Measurements from ENCODE around the gene PRRT1. TPM values are rescaled to one million over a fixed set of nuclear protein-coding genes. Genes with fewer than 3 reads are reported as not detected.

Gene PRRT1
- total and polyA plus RNA-seq, 5 experiments from 2014 or later = 1.2 to 5.6 (median 3.6) TPM

DNA sequence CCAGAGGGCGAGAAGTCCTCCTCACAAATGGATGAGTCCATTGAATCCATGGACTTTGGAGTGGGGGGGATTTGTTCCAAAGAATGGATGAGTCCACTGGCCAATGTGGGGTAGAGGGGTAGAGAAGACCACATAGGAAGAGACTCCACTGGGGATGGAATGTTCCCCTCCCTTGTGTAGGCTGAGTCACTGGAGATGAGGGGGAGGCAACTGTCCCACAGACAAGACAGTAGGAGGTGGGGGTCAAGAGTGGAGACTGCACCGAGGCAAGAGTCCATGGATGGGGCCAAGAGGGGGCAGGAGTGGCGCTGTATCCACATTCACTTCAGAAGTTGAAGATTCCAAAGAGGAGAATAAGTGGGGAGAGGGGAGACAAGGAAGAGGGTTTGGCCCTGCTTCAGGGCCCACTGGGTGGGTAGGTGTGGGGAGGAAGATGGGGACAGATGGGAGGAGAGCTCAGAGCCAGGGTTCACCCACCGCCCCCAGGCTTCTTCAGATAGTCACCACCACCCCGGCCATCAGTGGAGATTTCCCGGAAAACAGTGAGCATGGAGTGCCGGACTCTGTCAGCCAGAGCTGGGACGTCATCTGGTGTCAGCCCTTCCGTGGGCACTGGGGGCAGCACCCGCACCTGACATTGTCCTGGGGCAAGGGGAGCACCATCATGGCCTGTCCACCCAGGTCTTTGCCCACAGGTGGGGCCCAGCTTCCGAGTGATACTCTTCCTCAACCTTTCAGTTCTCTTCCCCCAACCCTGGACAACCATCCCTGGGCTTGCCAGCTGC lies 17.3 kb upstream of the PRRT1 start:
- ATAC-seq = no peak
- Mint-ChIP-seq H3K27ac (peak overlapping the region in 3 of 10 donors; percentile 36 to 55 (median 44)), H3K9me3 (no peaks in the 10 kb centered on the region), H3K36me3 (peaks cover 0 to 49% (median 5%) of the 10 kb centered on the region in 3 donors), H3K4me1 (peaks cover 18 to 54% (median 30%) of the 10 kb centered on the region in 4 donors), H3K4me3 (no peak overlapping the region), H3K27me3 (no peaks in the 10 kb centered on the region)
- POLR2A ChIA-PET = interaction anchor here (0.6 to 1.8 kb wide), 4 partner anchors 14 to 85 kb away, joined by 3 to 5 read pairs (median 3); no protein-coding TSS in a partner anchor
- peak in 1 of 10 donors; percentile 45 for DNase-seq

DNA sequence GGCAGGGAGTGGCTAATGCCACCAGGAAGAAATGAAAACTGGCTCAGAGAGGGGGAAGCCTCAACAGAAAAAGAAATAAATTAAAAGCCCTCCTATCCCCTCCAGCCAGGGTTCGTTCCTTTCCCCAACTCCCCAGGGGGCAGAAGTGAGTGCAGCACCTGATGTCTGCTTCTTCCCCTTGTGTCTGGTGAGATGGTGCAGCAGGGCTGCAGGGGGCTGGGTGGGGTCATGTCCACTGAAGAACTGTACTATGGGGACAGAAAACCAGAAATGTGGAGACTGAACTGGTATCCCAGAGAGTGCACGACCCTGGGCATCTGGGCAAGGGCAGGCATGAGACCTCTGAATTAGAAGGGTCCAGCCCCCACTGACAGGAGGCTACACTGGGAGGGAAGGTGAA lies 16.6 kb upstream of the PRRT1 start:
- Mint-ChIP-seq H3K9me3 (no peaks in the 10 kb centered on the region), H3K4me1 (peaks cover 12 to 48% (median 24%) of the 10 kb centered on the region in 4 donors), H3K4me3 (no peak overlapping the region), H3K27me3 (no peaks in the 10 kb centered on the region), H3K36me3 (peaks cover 0 to 49% (median 5%) of the 10 kb centered on the region in 3 donors), H3K27ac (peak overlapping the region in 3 of 10 donors; percentile 36 to 44 (median 43))
- POLR2A ChIA-PET = no interaction called here
- ATAC-seq (no peak), DNase-seq (peak in 1 of 10 donors; percentile 27)

DNA sequence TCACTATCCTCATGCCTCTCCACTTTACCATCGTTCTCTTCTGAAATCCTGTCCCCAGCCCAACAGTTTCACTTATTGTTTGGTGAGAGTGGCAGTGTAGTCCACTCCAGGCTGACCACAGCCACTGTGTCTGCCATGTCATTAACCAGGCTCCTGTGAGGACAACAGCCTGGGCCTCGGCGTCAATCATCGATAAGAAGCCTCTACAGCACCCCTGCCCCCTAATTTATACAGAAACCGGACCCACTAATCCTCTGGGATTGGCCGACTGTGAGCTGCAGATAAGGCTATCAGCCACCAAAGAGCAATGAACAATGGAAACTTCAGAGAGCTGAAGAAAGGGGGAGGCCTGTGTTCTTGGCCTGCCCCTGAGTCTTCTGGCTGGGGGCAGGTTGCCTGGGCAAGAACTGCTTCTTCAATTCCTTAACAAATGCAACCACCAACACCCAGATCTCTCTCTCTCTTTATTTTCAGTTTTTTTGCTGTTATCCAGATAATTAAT lies 16.1 kb upstream of the PRRT1 start:
- ATAC-seq (no peak), DNase-seq (peak in 1 of 10 donors; percentile 36)
- no peaks in the 10 kb centered on the region for H3K27me3 Mint-ChIP-seq
- H3K4me1 Mint-ChIP-seq = peaks cover 7 to 43% (median 19%) of the 10 kb centered on the region in 4 donors
- POLR2A ChIA-PET = no interaction called here
- H3K36me3 Mint-ChIP-seq = peaks cover 0 to 54% (median 5%) of the 10 kb centered on the region in 3 donors
- H3K27ac Mint-ChIP-seq = peak overlapping the region in 8 of 10 donors; percentile 18 to 74 (median 58)
- H3K4me3 Mint-ChIP-seq = no peak overlapping the region
- no peaks in the 10 kb centered on the region for H3K9me3 Mint-ChIP-seq

DNA sequence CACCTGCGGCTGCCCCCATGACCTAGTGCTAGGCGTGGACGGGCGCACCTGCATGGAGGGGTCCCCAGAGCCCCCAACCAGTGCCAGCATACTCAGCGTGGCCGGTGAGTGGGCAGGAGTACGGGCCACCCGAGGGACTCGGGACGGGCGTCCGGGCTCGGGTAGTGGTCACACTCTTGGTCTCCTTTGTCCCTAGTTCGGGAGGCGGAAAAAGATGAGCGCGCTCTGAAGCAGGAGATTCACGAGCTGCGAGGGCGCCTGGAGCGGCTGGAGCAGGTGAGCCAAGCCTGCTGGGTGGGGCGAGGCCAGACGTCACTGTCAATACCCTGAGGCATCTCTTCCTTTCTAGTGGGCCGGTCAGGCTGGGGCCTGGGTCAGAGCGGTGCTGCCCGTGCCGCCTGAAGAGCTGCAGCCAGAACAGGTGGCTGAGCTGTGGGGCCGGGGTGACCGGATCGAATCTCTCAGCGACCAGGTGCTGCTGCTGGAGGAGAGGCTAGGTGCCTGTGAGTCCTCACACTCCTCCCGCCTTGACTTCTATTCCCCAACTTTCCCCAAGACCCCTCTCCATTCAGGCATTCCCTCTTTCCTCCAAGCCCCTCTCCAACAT lies 15.5 kb upstream of the PRRT1 start:
- H3K36me3 Mint-ChIP-seq = peaks cover 0 to 58% (median 5%) of the 10 kb centered on the region in 3 donors
- POLR2A ChIA-PET = no interaction called here
- no peaks in the 10 kb centered on the region for H3K27me3 Mint-ChIP-seq
- peaks cover 3 to 39% (median 16%) of the 10 kb centered on the region in 4 donors for H3K4me1 Mint-ChIP-seq
- DNase-seq (peak in 1 of 10 donors; percentile 44), ATAC-seq (no peak)
- no peak overlapping the region for H3K4me3 Mint-ChIP-seq
- H3K27ac Mint-ChIP-seq = peak overlapping the region in 3 of 10 donors; percentile 63 to 74 (median 66)
- H3K9me3 Mint-ChIP-seq = no peaks in the 10 kb centered on the region

DNA sequence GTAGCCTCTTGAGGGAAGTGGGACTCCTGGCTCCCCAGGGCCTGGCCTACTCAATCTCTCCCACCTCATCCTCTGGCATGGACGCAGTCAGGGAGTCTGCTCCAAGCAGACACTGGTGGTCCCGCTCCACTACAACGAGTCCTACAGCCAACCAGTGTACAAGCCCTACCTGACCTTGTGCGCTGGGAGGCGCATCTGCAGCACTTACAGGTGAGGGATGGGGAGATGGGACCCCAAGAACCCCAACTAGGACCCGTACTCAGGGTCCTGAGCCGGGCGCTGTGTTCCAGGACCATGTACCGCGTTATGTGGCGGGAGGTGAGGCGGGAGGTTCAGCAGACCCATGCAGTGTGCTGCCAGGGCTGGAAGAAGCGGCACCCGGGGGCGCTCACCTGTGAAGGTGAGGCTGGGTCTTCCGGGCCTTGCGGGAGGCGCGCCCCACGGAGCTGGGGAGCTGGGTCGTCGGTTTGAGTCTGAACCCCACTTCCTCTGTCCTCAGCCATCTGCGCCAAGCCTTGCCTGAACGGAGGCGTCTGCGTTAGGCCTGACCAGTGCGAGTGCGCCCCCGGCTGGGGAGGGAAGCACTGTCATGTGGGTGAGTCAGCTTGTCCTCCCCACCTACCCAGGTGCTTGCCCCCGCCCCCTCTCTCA lies 14.8 kb upstream of the PRRT1 start:
- DNase-seq = peak in 1 of 10 donors; percentile 58
- H3K36me3 Mint-ChIP-seq = peaks cover 0 to 61% (median 5%) of the 10 kb centered on the region in 3 donors
- peak overlapping the region in 1 of 10 donors; percentile 75 for H3K27ac Mint-ChIP-seq
- POLR2A ChIA-PET = interaction anchor here (0.6 kb wide), 1 partner anchor 19 kb away, joined by 3 read pairs; no protein-coding TSS in a partner anchor
- no peaks in the 10 kb centered on the region for H3K9me3 Mint-ChIP-seq
- H3K27me3 Mint-ChIP-seq = no peaks in the 10 kb centered on the region
- peaks cover 3 to 39% (median 16%) of the 10 kb centered on the region in 4 donors for H3K4me1 Mint-ChIP-seq
- no peak for ATAC-seq
- no peak overlapping the region for H3K4me3 Mint-ChIP-seq

DNA sequence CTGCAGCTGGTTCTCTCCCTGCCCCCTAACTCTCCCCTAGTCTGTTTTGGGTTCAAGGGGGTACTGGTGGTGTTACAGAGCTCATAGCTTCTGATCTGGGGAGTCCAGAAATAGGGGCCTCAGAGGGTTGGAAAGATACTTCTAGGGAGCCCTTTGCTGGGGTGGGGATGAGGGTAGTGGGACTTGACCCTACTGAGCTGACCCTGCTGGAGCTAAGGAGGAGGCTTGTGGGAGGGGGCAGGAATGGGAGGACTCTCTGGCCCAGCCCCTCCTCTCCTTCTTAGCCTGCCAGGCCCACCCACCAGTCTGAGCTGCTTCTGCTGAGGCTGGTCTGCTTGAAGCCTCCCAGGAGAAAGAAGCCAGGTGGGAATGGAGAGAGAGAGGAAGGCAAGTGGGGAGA lies 12.6 kb upstream of the PRRT1 start, which contains the start of gene EGFL8:
TSS of gene EGFL8 (plus strand) at position 301 of the 400 bp plus-strand sequence. CDS start 1,571 bp downstream, outside the sequence.
- Mint-ChIP-seq H3K4me1 (peaks cover 0 to 17% (median 6%) of the 10 kb centered on the region in 4 donors), H3K27ac (peak within 1 kb of the TSS in 6 of 10 donors; percentile 27 to 73 (median 50)), H3K36me3 (peaks cover 0 to 50% (median 0%) of the 10 kb centered on the region in 3 donors), H3K4me3 (no peak within 1 kb of the TSS), H3K9me3 (no peaks in the 10 kb centered on the region), H3K27me3 (no peaks in the 10 kb centered on the region)
- DNase-seq = peak in 1 of 10 donors; percentile 46
- ATAC-seq = no peak
- POLR2A ChIA-PET = interaction anchor here (0.7 to 1.8 kb wide), 5 partner anchors 12 to 54 kb away, joined by 3 to 10 read pairs (median 3); partner anchors contain the start of genes AGPAT1 and PBX2

DNA sequence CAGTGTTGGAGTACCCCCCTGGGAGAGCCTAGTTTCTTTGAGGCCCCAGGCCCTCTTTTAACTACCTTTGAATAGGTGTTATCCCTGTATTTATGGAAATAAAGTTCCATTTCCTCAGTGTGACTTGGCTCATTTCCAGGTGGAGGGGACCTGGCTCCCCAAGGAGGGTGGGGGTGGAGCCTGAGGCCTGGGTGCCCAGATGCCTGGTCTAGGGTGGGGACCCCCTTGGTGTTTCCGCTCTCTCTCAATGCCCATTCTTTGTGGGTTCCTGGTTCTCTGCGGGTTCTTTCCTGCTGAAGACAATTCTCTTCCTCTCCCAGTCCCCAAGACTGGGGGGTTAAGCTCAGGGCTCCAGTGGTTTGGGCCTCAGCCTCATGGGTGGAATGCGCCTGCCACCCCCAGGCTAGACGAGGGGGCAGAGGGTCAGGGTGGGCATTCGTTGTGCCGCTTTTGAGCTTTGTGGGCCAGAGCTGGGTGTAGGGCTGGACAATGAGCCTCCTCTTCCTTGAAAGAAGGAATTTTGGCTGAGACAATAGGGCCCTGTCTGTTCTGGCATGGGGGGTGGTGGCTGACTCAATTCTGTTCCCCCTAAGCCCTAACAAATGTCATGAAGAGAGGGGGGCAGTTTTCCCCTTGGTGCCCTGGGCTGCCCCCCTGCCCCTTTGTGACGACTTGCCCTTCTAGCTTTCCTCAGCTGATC lies 12.0 kb upstream of the PRRT1 start:
- POLR2A ChIA-PET = interaction anchor here (0.7 to 1.8 kb wide), 4 partner anchors 13 to 32 kb away, joined by 3 to 10 read pairs (median 3); partner anchors contain the start of genes AGPAT1 and PBX2
- Mint-ChIP-seq H3K27me3 (no peaks in the 10 kb centered on the region), H3K9me3 (no peaks in the 10 kb centered on the region), H3K36me3 (peaks cover 0 to 49% (median 0%) of the 10 kb centered on the region in 3 donors), H3K27ac (peak overlapping the region in 3 of 10 donors; percentile 27 to 53 (median 47)), H3K4me1 (peaks cover 0 to 14% (median 4%) of the 10 kb centered on the region in 4 donors), H3K4me3 (no peak overlapping the region)
- DNase-seq (peak in 1 of 10 donors; percentile 7), ATAC-seq (no peak)

DNA sequence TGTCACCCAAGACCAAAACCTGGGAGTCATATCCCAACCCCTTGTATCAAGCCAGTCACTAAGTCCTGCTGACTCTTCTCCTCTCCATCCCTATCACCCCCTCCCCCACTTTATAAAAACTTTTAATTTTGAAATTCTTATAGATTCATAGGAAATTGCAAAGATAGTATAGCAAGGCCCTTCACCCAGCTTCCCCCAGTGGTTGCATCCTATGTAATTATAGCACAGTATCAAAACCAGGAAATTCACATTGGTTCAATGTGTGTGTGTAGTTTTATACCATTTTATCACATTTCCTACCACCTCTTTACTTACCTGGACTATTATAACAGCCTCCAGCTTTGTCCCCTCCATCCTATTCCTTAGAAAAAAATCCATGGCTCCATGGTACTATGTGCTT lies 6.3 kb upstream of the PRRT1 start:
- ATAC-seq = no peak
- DNase-seq = no peak
- H3K27me3 Mint-ChIP-seq = no peaks in the 10 kb centered on the region
- H3K36me3 Mint-ChIP-seq = peaks cover 6 to 40% (median 8%) of the 10 kb centered on the region in 3 donors
- H3K4me1 Mint-ChIP-seq = peaks cover 21 to 34% (median 23%) of the 10 kb centered on the region in 4 donors
- H3K9me3 Mint-ChIP-seq = no peaks in the 10 kb centered on the region
- no peak overlapping the region for H3K4me3 Mint-ChIP-seq
- H3K27ac Mint-ChIP-seq = no peak overlapping the region
- POLR2A ChIA-PET = interaction anchor here (2.3 kb wide), 1 partner anchor 19 kb away, joined by 10 read pairs; no protein-coding TSS in a partner anchor

DNA sequence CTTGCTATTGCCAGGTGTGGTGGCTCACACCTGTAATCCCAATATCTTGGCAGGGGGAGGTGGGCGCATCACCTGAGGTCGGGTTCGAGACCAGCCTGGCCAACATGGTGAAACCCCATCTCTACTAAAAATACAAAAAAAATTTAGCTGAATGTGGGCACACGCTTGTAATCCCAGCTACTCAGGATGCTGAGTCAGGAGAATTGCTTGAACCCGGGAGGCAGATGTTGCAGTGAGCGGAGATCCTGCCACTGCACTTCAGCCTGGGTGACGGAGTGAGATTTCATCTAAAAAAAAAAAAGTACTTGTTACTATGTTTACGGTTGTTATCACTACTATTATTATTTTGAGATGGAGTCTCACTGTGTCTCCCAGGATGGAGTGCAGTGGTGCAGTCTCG lies 5.2 kb upstream of the PRRT1 start:
- no peak for ATAC-seq
- H3K9me3 Mint-ChIP-seq = no peaks in the 10 kb centered on the region
- no peaks in the 10 kb centered on the region for H3K27me3 Mint-ChIP-seq
- peak in 1 of 10 donors; percentile 26 for DNase-seq
- no peak overlapping the region for H3K4me3 Mint-ChIP-seq
- H3K27ac Mint-ChIP-seq = no peak overlapping the region
- peaks cover 28 to 46% (median 34%) of the 10 kb centered on the region in 4 donors for H3K4me1 Mint-ChIP-seq
- POLR2A ChIA-PET = no interaction called here
- H3K36me3 Mint-ChIP-seq = peaks cover 6 to 32% (median 8%) of the 10 kb centered on the region in 3 donors

DNA sequence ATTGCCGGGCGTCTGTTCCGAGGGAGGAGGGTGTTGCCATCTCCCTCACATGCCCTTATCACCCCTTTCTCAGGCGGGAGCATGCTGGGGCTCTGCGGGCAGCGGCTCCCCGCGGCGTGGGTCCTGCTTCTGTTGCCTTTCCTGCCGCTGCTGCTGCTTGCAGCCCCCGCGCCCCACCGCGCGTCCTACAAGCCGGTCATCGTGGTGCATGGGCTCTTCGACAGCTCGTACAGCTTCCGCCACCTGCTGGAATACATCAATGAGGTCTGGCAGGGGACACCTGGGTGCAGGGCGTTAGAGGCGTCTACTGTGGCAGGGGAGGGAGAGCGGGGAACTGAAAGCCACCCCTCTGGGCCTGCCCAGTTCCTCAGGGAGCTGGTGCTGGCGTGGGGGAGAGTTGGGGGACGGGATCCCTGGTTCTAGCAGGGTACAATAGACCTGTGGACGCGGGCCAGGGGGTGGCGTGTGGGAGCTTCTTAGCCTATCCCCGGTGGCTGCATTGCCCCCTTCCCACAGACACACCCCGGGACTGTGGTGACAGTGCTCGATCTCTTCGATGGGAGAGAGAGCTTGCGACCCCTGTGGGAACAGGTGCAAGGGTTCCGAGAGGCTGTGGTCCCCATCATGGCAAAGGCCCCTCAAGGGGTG lies 2.9 kb upstream of the PRRT1 start:
- ATAC-seq (peak; percentile 61 to 73), DNase-seq (peak; percentile 45 to 87 (median 66))
- H3K9me3 Mint-ChIP-seq = no peaks in the 10 kb centered on the region
- peak overlapping the region; percentile 88 to 100 (median 98) for H3K4me3 Mint-ChIP-seq
- H3K4me1 Mint-ChIP-seq = peaks cover 41 to 69% (median 49%) of the 10 kb centered on the region in 4 donors
- peaks cover 0 to 13% (median 4%) of the 10 kb centered on the region in 5 donors for H3K27me3 Mint-ChIP-seq
- H3K36me3 Mint-ChIP-seq = peaks cover 6 to 30% (median 8%) of the 10 kb centered on the region in 3 donors
- POLR2A ChIA-PET = interaction anchor here (0.8 to 1.6 kb wide), 6 partner anchors 22 to 690 kb away, joined by 3 to 9 read pairs (median 4); partner anchors contain the start of gene AGPAT1
- peak overlapping the region; percentile 87 to 99 (median 98) for H3K27ac Mint-ChIP-seq

Measured in naive thymus-derived CD8-positive, alpha-beta T cell (primary cell).